Fibroblast of upper back skin (primary cell): Measurements from ENCODE around the gene NXNL2.

Experiments
- DNase-seq: peaks from one replicate; pipeline ENCODE4 v3.0.0-alpha.2; 2013

Gene NXNL2

DNA sequence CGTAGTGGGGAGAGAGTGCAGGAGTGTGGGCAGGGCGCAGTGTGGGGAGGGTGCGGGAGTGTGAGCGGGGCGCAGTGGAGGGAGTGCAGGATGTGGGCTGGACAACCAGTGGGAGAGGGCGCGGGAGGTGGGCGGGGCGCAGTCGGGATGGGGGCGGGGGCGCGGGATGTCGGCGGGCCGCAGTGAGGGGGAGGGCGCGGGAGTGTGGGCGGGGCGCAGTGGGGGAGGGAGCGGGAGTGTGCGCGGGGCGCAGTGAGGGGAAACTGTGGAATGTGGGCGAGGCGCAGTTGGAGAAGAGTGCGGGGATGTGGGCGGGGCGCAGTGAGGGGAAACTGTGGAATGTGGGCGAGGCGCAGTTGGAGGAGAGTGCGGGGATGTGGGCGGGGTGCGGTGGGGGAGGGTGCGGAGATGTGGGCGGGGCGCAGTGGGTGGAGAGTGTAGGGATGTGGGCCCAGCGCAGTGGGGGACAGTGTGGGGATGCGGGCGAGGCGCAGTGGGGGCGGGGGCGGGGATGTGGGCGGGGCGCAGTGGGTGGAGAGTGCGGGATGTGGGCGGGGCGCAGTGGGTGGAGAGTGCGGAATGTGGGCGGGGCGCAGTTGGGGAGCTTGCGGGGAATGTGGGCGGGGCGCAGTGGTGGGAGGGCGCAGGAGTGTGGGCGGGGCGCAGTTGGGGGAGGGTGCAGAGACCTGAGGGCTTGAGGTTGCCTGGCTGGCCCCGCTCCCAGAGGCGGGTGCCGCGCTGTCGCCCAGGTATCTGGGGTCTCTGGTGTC, at the start of gene NXNL2:
NXNL2 (plus strand) TSS at position 723 of the 770 bp plus-strand sequence. CDS start 257 bp downstream, outside the sequence.
- peak; percentile 89 for DNase-seq

DNA sequence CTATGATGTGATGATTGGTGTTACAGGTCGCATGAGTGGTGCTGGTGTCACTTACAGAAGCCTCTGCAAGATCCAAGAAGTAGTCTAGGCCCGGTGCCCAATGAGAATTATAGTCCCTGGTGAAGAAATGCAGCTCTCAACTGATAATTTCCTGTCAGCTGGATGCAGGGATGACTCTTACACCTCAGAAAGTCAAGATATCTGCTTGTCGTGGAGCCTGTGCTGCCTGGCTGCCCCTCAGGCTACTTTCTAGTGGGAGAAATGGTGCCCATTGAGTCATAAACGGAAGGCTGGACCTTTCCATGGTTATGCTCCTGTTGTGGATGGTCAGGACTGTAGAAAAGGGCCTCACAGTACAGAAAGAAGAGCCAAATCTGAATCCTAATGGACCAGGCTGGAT, 46.8 kb upstream of the NXNL2 start:
- DNase-seq, result no peak

DNA sequence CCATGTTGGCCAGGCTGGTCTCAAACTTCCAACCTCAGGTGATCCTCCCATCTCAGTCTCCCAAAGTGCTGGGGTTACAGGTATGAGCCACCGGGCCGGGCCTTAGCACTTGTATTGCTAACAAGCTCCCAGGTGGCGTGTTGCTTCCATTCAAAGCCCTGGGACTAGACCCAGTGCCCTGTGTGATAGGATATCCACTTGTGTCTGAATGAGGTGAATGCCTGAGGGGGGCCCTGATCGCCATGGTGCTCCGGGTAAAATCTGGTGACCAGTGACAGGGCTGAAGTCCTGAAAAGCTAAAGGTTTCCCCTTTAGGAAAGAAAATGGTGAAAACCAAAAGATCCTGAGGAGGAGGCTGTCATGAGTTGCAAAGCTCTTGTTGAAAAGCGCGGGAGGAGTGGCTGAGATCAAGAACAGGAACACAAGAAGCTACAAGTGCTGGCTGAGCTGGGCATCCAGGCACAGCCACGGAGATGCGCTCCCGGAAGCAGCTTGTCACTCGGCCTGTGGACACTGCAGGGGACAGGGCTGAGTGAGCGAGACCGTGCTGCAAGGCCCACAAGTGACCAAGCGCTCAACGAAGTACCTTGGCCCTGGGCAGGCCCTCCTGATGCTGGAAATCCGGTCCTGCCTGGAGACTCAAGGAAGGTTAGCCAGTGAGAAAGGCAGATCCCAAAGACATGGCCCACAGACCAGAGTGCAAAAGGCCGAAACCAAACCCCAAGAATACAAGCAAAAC, 39.8 kb upstream of the NXNL2 start:
- DNase-seq, result no peak

DNA sequence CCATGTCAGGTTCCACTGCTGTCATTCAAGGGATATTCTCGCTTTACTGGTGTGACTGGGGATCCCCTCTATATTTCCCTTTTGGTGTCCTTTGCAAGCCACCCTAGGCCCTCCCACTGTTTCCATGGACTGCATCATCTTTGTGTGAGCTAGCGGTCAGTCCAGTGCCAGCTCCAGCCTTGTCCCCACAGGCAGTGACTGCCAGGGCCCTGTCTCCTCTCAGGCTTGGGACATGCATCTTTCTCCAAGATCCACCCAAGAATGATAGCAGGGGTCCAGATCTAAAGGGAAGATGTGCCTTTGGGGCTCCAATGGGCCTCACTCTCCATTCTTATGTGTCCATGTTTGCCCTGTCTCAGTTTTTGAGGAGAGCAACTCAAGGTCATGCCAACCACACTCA, 37.8 kb upstream of the NXNL2 start:
- DNase-seq, result no peak

DNA sequence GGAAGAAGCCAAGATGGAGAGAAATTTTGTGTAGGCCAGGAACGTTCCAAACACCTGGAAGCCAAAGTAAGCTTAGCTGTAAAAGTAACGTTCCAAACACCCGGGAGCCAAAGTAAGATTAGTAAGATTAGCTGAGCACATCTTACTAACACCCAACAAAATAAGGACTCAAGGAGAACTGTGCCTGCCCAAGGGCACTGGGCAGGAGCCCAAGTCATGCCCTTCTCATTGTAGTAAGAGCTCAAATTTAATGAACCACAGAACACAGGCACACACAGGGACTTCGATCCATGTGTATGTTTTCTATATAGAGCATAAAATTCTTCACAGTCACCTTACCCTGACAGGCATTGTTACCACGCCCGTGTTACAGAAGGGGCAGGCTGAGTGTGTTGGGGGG, 36.1 kb upstream of the NXNL2 start:
- no peak for DNase-seq

DNA sequence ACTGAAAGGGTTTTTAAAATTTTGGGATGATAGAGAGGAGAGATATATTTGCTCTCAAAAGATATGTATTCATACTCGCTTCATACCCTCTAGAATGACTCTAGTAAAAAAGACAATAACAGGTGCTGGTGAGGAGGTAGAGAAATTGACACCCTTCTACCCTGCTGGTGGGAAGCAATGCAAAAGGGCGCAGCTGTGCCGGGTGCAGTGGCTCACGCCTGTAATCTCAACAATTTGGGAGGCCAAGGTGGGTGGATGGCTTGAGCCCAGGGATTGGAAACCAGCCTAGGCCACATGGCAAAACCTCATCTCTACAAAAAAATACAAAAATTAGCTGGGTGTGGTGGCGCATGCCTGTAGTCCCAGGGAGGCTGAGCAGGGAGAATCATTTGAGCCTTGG, 33.9 kb upstream of the NXNL2 start:
- no peak for DNase-seq

DNA sequence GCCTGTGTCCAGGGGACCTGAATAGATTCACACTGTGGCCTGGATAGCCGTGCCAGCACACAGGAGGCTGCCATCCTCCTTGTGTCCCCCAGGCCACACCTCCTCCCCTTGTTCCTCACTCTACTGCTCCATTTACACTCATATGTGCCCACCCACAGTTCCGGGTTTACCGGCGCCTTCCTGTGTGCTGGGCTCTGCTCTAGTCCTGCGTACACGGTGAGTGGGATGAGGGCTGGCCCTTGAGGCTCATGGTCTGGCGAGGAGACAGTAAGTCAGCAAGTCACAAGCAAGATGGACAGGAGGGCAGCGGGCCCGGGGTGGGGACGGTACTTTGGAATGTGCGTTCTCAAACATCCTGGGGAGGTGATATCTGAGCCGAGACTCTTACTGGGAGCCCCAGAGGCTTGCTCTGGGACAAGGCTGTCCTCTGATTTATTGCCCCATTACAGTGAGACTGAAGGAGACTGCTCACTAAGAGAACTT, 32.4 kb upstream of the NXNL2 start:
- DNase-seq, result no peak

DNA sequence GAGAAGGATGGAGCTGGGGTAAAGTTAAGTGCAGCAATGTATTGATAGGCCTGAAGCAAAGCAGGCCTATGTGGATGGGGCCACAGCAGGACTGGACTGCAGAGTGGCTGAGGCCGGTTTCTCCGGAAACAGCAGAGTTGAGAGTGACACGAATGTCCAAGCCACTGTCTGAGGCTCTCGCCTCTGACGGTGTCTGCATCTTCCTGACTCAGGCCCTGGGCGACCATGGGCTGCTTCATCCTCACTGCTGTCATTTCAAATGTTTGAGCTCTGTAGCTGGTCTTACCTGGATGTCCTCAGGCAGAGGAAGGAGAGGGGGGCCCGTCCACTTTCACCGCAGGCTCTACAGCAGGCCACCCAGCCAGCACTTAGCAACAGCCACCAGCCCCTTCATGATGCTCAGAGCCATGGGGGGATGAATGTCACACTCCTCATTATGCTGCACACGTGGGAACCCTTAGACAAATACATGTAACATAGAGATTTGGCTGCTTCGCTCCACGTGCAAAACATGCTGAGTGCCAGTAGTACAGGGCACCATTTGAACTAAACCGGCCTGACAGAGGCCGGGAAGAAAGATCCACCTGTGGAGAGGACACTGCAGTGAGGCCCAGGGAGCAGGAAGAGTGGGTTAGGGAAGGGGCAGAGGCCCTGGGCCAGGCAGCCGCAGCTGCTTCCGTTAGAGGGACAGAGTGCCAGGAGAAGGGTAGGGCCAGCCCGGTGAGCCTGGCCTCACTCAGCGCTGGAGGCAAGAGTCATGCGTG, 31.7 kb upstream of the NXNL2 start:
- DNase-seq, result no peak

DNA sequence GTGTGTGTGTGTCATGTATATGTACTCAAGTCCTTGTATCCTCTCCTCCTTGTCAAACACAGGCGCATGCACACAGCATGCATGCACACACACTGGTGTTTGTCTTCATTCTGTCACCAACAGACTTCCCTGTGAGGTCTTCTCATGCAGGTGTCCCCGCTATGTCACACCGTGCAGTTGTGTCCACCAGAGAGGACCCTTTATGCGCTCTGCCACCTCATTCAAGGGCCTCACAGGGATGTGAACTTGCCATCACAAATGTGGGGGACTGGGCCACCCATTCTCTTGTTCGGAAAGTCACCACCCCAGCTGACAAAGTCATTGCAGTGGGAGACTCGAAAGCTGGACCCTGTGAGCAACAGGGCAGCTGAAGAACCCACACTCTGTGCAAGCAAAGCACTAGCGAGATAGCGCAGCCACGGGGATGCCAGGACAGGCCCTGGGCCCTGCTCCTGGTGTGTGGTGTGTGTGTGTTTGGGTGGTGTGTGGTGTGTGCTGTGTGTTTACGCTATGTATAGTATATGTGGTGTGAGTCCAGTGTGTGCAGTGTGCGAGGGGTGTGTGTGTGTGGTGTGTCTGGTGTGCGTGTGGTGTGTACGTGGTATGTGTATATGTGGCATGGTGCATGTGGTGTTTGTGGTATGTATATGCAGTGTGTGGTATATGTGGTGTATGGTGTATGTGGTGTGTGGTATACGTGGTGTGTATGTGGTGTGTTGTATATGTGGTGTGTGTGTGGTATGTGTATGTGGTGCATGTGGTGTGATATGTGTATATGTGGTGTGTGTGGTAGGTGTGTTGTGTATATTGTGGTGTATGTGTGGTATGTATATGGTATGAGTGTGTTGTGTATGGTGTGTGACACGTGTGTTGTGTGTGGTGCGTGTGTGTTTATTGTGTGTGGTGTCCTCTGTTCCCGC, 30.9 kb upstream of the NXNL2 start:
- DNase-seq, result no peak

DNA sequence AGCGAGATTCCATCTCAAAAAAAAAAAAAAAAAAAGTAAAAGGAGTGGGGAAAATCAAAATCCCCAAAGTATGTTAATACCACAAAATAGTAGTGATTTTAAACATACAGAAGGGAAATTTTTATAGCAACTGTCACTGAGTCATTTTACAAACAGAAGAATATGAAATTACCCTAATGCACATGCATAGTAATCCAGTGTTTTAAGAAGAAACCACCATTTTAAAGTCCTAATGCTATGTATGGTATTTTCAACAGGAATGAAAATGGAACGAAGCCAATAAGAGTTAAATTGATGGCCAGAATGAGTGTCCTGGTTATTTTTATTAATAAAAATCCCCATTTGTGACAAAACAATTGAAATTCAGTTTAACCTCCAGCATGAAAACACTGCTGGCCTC, 26.7 kb upstream of the NXNL2 start:
- peak; percentile 22 for DNase-seq

DNA sequence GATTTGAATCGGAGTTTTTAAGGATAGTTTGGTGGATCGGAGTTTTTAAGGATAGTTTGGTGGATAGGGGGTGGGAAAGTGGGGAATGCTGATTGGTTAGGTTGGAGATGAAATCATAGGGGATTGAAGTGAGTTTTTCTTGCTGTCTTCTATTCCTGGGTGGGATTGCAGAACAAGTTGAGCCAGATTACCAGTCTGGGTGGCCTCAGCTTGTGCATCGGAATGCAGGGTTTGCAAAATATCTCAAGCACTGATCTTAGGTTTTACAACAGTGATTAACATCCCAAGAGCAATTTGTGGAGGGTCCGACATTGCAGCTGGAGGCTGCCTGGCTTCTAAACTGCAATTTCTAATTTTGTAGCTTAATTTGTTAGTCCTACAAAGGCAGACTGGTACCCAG, 23.1 kb upstream of the NXNL2 start:
- no peak for DNase-seq

DNA sequence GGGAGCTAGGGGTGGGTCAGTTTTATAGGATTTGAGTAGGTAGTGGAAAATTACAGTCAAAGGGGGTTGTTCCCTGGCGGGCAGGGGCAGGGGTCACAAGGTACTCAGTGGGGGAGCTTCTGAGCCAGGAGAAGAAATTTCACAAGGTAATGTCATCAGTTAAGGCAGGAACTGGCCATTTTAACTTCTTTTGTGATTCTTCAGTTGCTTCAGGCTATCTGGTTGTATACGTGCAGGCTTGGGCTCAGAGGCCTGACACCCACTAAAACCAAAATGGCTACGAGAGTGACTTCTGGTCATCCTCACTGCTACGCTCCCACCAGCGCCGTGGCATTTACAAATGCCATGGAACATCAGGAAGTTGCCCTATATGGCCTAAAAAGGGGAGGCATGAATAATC, 20.7 kb upstream of the NXNL2 start:
- no peak for DNase-seq

DNA sequence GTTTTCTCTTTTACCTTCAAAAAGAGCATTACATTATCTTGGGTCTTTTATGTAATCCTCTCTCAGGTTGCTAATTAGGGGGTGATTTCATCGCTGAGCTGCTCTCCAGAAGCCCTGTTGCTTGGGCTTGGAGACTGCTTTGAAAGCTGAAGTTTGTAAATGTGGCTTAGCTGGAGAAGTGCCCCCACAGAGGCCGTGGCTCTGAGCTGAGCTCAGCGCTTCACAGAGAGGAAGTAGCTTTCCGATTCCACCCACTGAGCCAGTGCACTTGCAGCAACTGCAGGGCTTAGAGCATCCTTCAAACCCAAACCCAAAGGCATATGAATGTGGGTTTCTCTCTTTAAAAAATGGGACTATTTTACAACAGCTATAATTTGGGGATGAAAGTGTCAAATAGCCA, 13.7 kb upstream of the NXNL2 start:
- no peak for DNase-seq

DNA sequence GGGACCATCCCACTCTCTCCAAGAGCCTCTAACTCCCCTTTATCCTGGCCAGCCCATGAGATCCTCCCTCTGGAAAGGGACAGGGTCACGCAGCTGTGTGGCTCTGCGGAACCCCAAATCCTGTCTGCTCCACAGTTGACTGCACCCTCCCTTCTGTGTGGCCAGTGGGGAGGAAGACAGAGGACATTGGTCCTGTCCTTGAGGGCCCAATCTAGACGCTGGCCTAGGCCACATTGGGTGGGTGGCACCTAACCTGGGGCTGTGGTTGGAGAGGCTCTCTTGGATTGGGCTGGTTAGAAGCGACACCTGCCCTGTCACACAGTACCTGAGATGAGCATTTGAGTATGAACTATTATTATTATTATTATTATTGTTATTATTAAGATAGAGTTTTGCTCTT, 12.6 kb upstream of the NXNL2 start:
- DNase-seq, result no peak

DNA sequence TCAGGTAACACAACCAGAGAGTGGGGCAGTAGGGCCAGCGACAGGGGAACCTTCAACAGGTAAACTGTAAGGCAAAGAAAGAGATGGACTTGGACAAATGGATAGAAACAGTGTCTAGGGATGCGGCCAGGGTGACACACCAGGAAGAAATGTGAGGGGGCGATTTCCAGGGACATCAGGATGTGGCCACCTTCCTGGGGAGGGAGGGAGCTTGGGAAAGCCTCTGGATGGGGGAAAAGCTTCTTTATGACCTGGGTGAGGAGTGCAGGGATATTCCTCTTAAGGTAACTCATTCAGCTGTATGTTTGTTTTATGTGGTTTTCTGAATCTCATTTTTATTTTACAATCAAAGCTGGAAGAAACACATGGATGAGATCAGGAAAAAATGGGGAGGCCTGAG, 11.9 kb upstream of the NXNL2 start:
- peak; percentile 57 for DNase-seq

DNA sequence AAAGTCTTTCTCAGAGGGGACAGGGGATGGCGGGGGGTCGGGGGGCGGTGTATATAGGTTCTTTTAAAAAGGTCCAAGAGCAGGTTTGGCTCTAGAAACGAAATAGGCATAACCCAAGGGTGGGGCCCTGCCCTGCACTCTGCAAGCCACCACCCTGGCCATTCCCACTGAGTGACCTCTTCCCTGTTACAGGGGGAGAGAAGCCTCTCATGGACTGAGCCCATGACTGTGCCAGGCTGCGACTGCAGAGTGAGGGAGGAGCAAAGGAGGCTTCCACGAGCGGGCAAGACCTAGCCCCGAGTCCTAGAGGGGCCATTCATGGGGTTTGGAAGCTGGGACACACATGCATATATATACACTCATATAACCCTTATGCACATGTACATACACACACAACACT, 10.1 kb upstream of the NXNL2 start:
- no peak for DNase-seq

DNA sequence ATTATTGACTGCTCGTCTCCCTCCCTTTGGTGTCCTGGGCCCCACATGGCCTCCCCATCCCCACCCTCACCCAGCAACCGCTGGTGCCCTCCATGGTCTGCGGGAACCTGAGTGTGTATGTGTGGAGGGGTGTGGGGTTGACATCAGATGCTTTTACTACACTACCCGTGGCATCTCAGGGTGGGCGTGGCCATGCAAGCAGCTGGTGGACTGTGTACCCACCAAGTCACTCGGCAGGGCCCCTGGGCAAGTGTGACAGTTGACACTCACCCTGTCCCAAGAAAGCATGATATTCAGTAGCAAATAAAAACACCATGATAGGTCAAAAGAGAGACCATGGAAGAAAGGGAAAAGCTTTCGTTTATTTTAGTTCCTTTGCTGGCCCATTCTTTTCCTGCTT, 7.4 kb upstream of the NXNL2 start:
- no peak for DNase-seq

DNA sequence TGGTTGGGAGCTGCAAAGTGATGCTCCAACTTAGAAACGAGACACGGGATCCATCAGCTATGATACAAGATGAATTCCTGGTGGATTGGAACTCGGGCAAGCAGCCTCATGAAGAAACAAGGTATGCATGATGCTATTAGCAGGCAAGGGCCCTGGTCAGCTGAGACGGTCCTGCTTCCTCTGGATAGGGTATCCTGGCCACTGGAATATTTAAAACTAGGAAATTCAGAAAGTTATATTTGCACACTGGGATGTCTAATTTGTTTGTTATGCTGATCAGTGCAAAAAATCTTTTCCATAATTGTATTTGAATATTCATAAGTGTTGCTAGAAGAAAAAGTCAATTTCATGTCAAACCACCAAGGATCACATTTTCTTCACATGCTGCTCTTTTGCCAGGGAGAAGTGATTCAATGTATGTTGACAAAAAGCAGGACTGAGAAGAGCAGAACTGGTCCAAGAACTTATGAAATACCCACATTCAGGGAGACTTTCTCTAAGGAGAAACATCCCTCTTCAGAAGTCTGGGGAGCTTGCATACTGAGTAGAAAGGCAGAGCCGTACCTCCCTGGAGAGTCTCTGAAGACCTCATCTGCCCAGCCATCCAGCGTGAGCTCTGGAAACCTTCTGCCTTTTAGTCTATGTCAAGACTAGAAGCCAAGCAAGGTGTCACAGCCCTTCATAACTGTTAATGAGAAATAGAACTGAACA, 6.7 kb upstream of the NXNL2 start:
- no peak for DNase-seq

DNA sequence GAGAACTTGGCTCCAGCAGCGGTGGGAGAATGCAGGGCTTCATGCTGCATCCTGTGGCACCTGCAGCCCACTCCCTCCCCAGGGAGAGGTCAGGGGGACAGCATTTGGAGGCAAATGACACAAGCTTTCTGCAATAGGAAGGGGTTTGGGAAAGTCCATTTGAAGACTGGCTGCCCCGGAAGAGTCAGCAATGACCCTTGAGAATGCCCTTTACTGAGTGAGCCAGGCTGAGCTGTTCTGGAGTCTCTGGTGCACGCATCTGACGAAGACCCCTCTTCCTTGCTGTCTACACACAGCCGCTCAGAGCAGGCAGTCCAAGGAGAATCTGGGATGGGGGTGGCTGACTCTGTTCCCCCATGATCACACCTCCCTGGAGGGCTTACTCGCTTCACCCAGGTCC, 5.5 kb upstream of the NXNL2 start:
- DNase-seq, result no peak

DNA sequence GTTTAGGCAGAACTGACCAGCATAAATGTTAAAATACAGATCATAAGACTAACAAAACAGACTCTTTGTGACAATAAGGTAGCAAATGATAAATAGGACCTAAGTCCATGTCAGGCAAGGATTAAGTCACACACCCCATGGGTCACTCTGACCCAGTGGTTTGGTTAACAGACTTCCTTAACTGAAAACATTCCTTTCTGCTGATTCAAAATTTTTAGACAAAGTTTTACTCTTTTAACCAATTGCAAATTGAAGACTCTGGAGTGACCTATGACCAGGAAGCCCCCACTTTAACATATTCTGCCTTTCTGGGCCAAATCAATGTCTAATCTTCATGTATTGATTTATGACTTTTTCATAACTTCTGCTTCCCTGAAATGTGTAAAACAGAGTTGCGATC, 4.9 kb upstream of the NXNL2 start:
- DNase-seq, result peak; percentile 80

DNA sequence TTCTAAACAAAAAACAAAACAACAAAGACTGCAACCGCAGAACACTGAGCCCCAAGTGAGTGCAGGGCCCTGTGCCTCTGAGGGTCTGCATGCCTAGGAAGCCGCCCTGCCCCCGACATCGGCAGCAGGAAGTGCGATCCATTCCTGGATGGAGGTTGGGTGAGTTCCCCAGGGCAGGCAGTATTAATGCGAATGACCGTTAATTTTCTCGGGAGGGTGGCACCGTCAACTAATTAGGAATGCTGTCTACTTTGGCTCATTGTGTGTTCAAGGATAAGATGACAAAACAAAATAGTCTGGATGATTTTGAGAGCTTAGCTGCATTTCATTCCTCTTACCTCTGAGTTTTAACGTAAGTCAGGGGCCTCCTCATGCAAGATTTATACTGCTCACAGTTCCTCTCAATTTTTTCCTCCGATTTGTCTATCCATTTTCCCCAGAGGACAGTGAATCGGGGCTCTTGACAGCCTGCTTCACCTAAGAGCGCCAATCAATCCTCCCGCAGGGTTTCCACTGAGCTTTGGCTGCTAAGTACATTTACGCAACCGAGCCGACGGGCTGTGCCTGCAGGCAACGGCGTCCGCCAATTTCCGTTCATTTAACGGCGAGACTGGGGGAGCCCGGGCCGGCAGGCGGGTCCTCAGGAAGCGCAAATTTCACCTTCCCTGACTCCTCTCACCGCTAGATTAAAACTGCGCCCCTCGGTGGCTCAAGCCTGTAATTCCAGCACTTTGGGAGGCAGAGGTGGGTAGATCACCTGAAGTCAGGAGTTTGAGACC, 2.9 kb upstream of the NXNL2 start:
- peak; percentile 83 for DNase-seq
